A673 (cell line): Measurements from ENCODE around the gene MAP4K4. TPM values are rescaled to one million over a fixed set of nuclear protein-coding genes. Genes with fewer than 3 reads are reported as not detected.
A peak's percentile ranks its signal among the peaks of the same experiment; 100 is the strongest.

Experiments
- BruUV-seq: library from RNA; stranded (reverse); fragments of 400-500 nt; replicated peaks from 2 replicates; lab custom pipeline; 2021; lab: Mats Ljungman, UMichigan
- CTCF ChIA-PET: fragments of 300-600 bp; sonication (Branson Sonifier 250); formaldehyde crosslinking; loops from one replicate; lab custom pipeline; 2022; ENCODE audit warnings: antibody characterized with exemption; lab: Charles Lee
- POLR2A ChIA-PET: fragments of 300-600 bp; sonication (Branson Sonifier 250); formaldehyde crosslinking; loops from one replicate; lab custom pipeline; 2022; ENCODE audit warnings: antibody characterized with exemption; ENCODE audit not compliant: low non-redundant PET; lab: Charles Lee
- DNase-seq: peaks from one replicate; pipeline ENCODE4 v3.0.0-alpha.2; 2015; ENCODE audit warnings: low spot score
- H3K27ac ChIP-seq: fragments of 200-600 bp; sonication (generic); 2 replicates; pipeline ENCODE4 v1.5.1; 2016; ENCODE audit warnings: mixed run types, low read depth, mild to moderate bottlenecking, mixed read lengths, antibody characterized with exemption, low read length; ENCODE audit not compliant: poor library complexity, severe bottlenecking
- H3K27me3 ChIP-seq: fragments of 200-600 bp; sonication (generic); replicated peaks from 2 replicates; pipeline ENCODE4 v1.6.1; 2017; ENCODE audit warnings: mixed run types, low read depth, mild to moderate bottlenecking, mixed read lengths, antibody characterized with exemption, low read length; ENCODE audit not compliant: insufficient read depth, poor library complexity
- H3K36me3 ChIP-seq: fragments of 200-600 bp; sonication (generic); 2 replicates; pipeline ENCODE4 v1.6.1; 2016; ENCODE audit warnings: mixed run types, mild to moderate bottlenecking, mixed read lengths, antibody characterized with exemption, low read length; ENCODE audit not compliant: insufficient read depth, poor library complexity, severe bottlenecking
- H3K4me1 ChIP-seq: fragments of 200-600 bp; sonication (generic); 2 replicates; pipeline ENCODE4 v1.6.1; 2017; ENCODE audit warnings: mixed run types, mild to moderate bottlenecking, mixed read lengths, antibody characterized with exemption, low read length; ENCODE audit not compliant: insufficient read depth, poor library complexity, severe bottlenecking
- H3K4me3 ChIP-seq: fragments of 200-600 bp; sonication (generic); 2 replicates; pipeline ENCODE4 v1.5.1; 2016; ENCODE audit warnings: low read depth, mixed run types, mild to moderate bottlenecking, mixed read lengths, low read length; ENCODE audit not compliant: poor library complexity, severe bottlenecking
- H3K9me3 ChIP-seq: fragments of 200-600 bp; sonication (generic); 2 replicates; pipeline ENCODE4 v1.6.1; 2016; ENCODE audit warnings: mixed run types, low read depth, mild to moderate bottlenecking, mixed read lengths, antibody characterized with exemption, low read length; ENCODE audit not compliant: poor library complexity, severe bottlenecking
- EZH2 ChIP-seq: fragments of 200-600 bp; sonication (generic); IDR thresholded peaks from 2 replicates; pipeline ENCODE4 v1.6.1; 2017; ENCODE audit warnings: borderline replicate concordance, low read depth, mild to moderate bottlenecking, mixed read lengths, antibody characterized with exemption, low read length; ENCODE audit not compliant: poor library complexity, severe bottlenecking
- intact Hi-C: fragments of 100-400 bp; cut with micrococcal nuclease; formaldehyde crosslinking; loops from one replicate; pipeline ENCODE4 v1.10.0; 2022; ENCODE audit not compliant: unreplicated experiment
- total RNA-seq: library from RNA; stranded (reverse); gene quantifications from 2 replicates; pipeline ENCODE4 v1.2.3, GENCODE V29; 2021
- TF ChIP-seq, protein P1 (sequence below): fragments of 300-800, 200-600 bp; sonication (generic); conservative IDR thresholded peaks from 2 replicates; pipeline ENCODE4 v1.5.1; 2017; ENCODE audit warnings: low read depth, mild to moderate bottlenecking, antibody characterized with exemption, low read length, moderate library complexity, mixed read lengths

The MAP4K4 gene
- total RNA-seq, 1 experiment from 2014 or later = 157 TPM

GRCh38 chr2:101763496-101764333, 66.2 kb downstream of the MAP4K4 start:
- Histone ChIP-seq H3K27me3 (no peaks in the 10 kb centered on the region), H3K36me3 (no peaks in the 10 kb centered on the region), H3K27ac (peak overlapping the region; percentile 25), H3K4me1 (peaks cover 64% of the 10 kb centered on the region), H3K9me3 (no peaks in the 10 kb centered on the region), H3K4me3 (no peak overlapping the region)
- DNase-seq = no peak
- TF ChIP-seq EZH2 = no peak
- TF ChIP-seq, protein P1, sequence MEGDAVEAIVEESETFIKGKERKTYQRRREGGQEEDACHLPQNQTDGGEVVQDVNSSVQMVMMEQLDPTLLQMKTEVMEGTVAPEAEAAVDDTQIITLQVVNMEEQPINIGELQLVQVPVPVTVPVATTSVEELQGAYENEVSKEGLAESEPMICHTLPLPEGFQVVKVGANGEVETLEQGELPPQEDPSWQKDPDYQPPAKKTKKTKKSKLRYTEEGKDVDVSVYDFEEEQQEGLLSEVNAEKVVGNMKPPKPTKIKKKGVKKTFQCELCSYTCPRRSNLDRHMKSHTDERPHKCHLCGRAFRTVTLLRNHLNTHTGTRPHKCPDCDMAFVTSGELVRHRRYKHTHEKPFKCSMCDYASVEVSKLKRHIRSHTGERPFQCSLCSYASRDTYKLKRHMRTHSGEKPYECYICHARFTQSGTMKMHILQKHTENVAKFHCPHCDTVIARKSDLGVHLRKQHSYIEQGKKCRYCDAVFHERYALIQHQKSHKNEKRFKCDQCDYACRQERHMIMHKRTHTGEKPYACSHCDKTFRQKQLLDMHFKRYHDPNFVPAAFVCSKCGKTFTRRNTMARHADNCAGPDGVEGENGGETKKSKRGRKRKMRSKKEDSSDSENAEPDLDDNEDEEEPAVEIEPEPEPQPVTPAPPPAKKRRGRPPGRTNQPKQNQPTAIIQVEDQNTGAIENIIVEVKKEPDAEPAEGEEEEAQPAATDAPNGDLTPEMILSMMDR = no peak
- CTCF ChIA-PET = no interaction called here
- POLR2A ChIA-PET = no interaction called here
- BruUV-seq = no TSS peak
- intact Hi-C loops = no loop called here

- POLR2A ChIA-PET = interaction anchor here (0.6 to 0.7 kb wide), 5 partner anchors 10 to 513 kb away, joined by 3 to 6 read pairs (median 4); no protein-coding TSS in a partner anchor
- Histone ChIP-seq H3K4me1 (peaks cover 83% of the 10 kb centered on the region), H3K4me3 (peak overlapping the region; percentile 33), H3K36me3 (no peaks in the 10 kb centered on the region), H3K27me3 (no peaks in the 10 kb centered on the region), H3K27ac (peak overlapping the region; percentile 82), H3K9me3 (no peaks in the 10 kb centered on the region)
- BruUV-seq = TSS peak; percentile 97
- TF ChIP-seq, protein P1 = no peak
- TF ChIP-seq EZH2 = no peak
- CTCF ChIA-PET = interaction anchor here (0.6 kb wide), 3 partner anchors 65 to 549 kb away, joined by 3 to 8 read pairs (median 5); no protein-coding TSS in a partner anchor
- intact Hi-C loops = loop anchor here (5.0 kb wide), 2 partner anchors 66 to 69 kb away; partner anchors contain the start of gene MAP4K4
- DNase-seq = peak; percentile 68
These were observed 68.8 kb downstream of the MAP4K4 start for GRCh38 chr2:101766337-101766736.

DNA sequence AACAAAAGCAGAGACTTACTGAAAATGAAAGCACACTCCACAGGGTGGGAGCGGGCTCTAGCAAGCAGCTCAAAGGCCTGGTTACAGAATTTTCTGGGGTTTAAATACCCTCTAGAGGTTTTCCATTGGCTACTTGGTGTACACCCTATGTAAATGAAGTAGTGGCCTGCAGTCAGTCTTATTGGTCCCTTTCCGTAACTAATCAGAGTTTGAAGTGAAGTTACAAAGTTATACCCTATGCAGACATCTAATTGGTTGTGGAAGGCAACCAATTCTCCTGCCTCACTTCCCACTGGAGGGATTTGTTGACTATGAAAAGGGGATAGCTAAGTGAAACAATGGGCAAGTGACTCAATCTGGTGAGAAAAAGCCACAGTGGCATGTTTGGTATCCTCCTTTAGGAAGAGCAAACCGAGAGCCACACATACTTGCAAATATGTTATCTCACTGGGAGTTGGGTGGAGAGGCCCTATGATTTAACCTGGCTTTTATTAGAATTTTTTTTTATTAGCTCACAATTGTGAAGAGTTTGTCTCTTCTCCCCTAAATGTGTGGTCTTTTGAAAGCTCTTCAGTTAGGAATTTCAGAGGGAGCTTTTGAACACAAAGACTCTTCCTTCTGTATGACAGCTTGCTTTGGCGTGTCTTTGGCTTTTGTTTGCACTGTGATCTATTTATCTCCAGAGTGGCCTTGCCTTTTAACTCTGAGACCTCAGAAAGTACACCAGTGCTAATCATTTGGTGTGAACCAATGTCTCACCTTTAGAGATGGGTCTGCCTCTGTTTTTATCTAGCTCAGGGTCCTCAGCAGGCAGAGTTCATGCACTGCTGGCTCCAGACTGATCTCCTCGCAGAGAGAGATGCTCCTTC, 69.6 kb downstream of the MAP4K4 start:
- Histone ChIP-seq H3K27me3 (no peaks in the 10 kb centered on the region), H3K9me3 (no peaks in the 10 kb centered on the region), H3K4me1 (peaks cover 81% of the 10 kb centered on the region), H3K4me3 (peak overlapping the region; percentile 33), H3K27ac (peak overlapping the region; percentile 82), H3K36me3 (no peaks in the 10 kb centered on the region)
- no peak for TF ChIP-seq EZH2
- TF ChIP-seq, protein P1 = no peak
- DNase-seq = peak; percentile 94
- POLR2A ChIA-PET = interaction anchor here (0.6 to 1.3 kb wide), 7 partner anchors 8 to 1797 kb away, joined by 3 to 6 read pairs (median 3); no protein-coding TSS in a partner anchor
- CTCF ChIA-PET = interaction anchor here (0.6 kb wide), 1 partner anchor 468 kb away, joined by 8 read pairs; no protein-coding TSS in a partner anchor
- intact Hi-C loops = loop anchor here (5.0 kb wide), 2 partner anchors 65 to 70 kb away; partner anchors contain the start of gene MAP4K4
- BruUV-seq = TSS peak; percentile 65
